Neural cell (in vitro differentiated cells): Measurements from ENCODE around the gene PLAGL1.

Experiments
- EP300 ChIP-seq: fragments of 450-650 bp; conservative IDR thresholded peaks from 2 replicates; pipeline ENCODE4 v1.6.1; 2014; ENCODE audit warnings: antibody characterized with exemption, mild to moderate bottlenecking, moderate library complexity; ENCODE audit not compliant: poor library complexity, severe bottlenecking
- POLR2AphosphoS5 ChIP-seq: IDR thresholded peaks from 2 replicates; pipeline ENCODE4 v1.6.1; 2012
- SMC3 ChIP-seq: fragments of 450-650 bp; conservative IDR thresholded peaks from 2 replicates; pipeline ENCODE4 v1.6.1; 2014; ENCODE audit warnings: antibody characterized with exemption, mild to moderate bottlenecking, moderate library complexity; ENCODE audit not compliant: poor library complexity
- TF ChIP-seq, protein P1 (sequence below): fragments of 450-650 bp; IDR thresholded peaks from 2 replicates; pipeline ENCODE4 v1.5.1; 2014; ENCODE audit warnings: antibody characterized with exemption, mild to moderate bottlenecking, moderate library complexity; ENCODE audit not compliant: poor library complexity, severe bottlenecking

GRCh38 chr6:143973097-143973966, 34.7 kb downstream of the PLAGL1 start:
- TF ChIP-seq, protein P1, sequence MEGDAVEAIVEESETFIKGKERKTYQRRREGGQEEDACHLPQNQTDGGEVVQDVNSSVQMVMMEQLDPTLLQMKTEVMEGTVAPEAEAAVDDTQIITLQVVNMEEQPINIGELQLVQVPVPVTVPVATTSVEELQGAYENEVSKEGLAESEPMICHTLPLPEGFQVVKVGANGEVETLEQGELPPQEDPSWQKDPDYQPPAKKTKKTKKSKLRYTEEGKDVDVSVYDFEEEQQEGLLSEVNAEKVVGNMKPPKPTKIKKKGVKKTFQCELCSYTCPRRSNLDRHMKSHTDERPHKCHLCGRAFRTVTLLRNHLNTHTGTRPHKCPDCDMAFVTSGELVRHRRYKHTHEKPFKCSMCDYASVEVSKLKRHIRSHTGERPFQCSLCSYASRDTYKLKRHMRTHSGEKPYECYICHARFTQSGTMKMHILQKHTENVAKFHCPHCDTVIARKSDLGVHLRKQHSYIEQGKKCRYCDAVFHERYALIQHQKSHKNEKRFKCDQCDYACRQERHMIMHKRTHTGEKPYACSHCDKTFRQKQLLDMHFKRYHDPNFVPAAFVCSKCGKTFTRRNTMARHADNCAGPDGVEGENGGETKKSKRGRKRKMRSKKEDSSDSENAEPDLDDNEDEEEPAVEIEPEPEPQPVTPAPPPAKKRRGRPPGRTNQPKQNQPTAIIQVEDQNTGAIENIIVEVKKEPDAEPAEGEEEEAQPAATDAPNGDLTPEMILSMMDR: no peak
- no peak for TF ChIP-seq POLR2AphosphoS5
- no peak for TF ChIP-seq SMC3
- no peak for TF ChIP-seq EP300
